ENCODE results near the gene MLEC.
A peak's percentile ranks its signal among the peaks of the same experiment; 100 is the strongest.
"Not testable (repeated sequence)": the region's sequence is repeated elsewhere in the genome, so short reads cannot be mapped to it uniquely, and the experiment has no call there.

MLEC gene

DNA sequence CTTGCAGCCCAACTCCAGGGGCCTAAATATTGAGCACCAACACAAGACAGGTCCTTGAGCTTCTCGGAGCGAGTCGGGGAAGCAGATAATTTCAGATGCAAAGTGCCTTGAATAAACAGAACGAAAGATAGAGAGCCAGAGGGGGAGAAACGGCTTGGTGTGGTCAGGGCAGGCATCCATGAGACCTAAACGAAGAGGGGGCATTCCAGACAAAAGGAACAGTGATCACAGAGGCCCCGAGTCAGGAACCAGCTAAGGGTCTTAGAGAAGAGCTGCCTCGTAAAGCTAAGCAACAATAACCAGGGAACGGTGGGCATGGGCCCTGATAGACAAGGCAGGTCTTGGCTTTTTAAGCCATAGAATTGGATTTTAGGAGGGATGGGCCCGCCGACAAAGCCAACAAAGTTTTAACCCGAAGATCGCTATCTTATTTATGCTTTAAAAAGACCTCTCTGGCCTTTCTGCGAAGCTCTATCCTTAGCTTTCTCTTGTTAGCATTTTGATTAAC is 38.3 kb downstream of the MLEC start:
- TF ChIP-seq, protein P1, sequence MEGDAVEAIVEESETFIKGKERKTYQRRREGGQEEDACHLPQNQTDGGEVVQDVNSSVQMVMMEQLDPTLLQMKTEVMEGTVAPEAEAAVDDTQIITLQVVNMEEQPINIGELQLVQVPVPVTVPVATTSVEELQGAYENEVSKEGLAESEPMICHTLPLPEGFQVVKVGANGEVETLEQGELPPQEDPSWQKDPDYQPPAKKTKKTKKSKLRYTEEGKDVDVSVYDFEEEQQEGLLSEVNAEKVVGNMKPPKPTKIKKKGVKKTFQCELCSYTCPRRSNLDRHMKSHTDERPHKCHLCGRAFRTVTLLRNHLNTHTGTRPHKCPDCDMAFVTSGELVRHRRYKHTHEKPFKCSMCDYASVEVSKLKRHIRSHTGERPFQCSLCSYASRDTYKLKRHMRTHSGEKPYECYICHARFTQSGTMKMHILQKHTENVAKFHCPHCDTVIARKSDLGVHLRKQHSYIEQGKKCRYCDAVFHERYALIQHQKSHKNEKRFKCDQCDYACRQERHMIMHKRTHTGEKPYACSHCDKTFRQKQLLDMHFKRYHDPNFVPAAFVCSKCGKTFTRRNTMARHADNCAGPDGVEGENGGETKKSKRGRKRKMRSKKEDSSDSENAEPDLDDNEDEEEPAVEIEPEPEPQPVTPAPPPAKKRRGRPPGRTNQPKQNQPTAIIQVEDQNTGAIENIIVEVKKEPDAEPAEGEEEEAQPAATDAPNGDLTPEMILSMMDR (IDR thresholded peaks at IDR 0.05; ENCODE audit: low read depth, low read length, missing control alignments): no peak
- peak overlapping the region; percentile 67 for H3K4me3 ChIP-seq (ENCODE audit: low read depth, low read length)
- DNase-seq (ENCODE audit: low read depth): no peak

DNA sequence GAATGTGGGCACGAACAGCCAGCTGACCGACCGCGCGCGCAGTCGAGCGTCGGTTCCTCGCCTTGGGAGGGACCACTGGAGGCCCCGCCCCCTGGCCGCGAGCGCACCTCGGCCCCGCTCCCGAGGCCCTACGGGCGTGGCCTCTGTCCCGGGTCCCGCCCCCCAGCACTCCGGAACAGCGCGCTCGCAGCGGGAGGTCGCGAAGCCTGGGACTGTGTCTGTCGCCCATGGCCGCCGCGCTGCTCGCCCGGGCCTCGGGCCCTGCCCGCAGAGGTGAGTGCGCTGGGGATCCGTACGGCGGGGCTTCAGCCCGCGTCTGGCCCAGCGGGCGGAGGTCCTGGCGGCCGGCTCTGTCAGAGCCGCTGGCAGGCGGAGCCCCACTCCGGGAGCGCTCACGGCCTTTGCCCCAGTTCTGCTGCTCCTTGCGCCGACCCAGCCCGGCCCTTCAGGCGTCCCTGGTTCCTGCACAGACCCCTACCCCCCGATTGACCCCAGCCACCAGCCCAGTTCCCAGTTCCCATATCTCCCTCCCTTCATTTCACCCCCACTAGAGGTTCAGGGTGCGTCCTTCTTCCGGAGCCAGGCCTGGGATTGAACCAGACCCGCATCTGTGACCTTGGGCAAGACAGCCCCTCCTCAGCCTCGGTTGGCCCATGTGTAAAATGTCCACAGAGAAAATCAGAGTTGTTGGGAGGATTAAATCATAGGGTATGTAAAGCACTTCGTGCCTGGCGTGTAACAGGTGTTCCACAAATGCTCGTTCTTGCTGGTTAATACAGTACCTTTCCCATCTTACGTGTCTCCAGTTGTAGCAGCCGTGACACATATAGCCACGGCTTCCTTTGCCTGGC is 38.9 kb downstream of the MLEC start, which contains the start of gene ACADS:
Gene ACADS (plus strand): TSS at position 168 of the 851 bp plus-strand sequence. CDS start 60 bp downstream, at position 228.
- TF ChIP-seq, protein P1 (IDR thresholded peaks at IDR 0.05; ENCODE audit: low read depth, low read length, missing control alignments): peak; percentile 8
- DNase-seq (ENCODE audit: low read depth): peak; percentile 38
- H3K4me3 ChIP-seq (ENCODE audit: low read depth, low read length): peak within 1 kb of the TSS; percentile 67

DNA sequence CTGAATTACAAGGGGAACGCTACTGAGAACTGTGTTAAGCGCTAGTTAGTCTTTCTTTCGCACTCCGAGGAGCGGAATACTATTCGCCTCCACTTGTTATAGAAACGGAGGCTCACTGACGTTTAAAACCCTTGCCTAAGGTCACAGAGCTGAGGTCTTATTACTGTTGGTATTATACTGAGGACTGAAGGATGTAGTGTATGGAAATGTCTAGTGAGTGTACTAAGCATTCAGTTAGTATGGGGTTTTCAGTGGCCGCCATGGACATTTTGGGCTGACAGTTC is 39.5 kb downstream of the MLEC start:
- peak overlapping the region; percentile 67; the same call in 1 of the 2 replicates for H3K4me3 ChIP-seq (ENCODE audit: low read depth, low read length)
- TF ChIP-seq, protein P1 (IDR thresholded peaks at IDR 0.05; ENCODE audit: low read depth, low read length, missing control alignments): no peak
- no peak for DNase-seq (ENCODE audit: low read depth)

DNA sequence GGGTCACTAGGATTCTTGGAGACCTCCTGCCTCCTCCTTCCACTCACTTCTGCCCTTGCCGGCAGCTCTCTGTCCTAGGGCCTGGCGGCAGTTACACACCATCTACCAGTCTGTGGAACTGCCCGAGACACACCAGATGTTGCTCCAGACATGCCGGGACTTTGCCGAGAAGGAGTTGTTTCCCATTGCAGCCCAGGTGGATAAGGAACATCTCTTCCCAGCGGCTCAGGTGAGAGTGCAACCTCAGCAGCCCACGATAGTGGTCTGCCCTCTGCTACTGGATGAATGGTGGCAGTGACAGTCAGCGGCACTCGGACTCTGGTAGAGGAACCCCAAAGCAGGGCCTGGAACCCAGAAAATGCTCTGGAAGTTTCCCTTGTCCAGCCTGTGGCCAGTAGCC is 40.0 kb downstream of the MLEC start:
- no peak overlapping the region for H3K4me3 ChIP-seq (ENCODE audit: low read depth, low read length)
- TF ChIP-seq, protein P1 (IDR thresholded peaks at IDR 0.05; ENCODE audit: low read depth, low read length, missing control alignments): no peak
- DNase-seq (ENCODE audit: low read depth): no peak

DNA sequence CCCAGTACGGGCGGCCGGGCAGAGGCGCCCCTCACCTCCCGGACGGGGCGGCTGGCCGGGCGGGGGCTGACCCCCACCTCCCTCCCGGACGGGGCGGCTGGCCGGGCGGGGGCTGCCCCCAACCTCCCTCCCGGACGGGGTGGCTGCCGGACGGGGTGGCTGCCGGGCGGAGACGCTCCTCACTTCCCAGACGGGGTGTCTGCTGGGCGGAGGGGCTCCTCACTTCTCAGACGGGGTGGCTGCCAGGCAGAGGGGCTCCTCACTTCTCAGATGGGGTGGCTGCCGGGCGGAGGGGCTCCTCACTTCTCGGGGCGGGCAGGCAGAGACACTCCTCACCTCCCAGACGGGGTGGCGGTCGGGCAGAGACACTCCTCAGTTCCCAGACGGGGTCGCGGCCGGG is 45.2 kb downstream of the MLEC start:
- not testable (repeated sequence) for H3K4me3 ChIP-seq (ENCODE audit: low read depth, low read length); DNase-seq (ENCODE audit: low read depth)

DNA sequence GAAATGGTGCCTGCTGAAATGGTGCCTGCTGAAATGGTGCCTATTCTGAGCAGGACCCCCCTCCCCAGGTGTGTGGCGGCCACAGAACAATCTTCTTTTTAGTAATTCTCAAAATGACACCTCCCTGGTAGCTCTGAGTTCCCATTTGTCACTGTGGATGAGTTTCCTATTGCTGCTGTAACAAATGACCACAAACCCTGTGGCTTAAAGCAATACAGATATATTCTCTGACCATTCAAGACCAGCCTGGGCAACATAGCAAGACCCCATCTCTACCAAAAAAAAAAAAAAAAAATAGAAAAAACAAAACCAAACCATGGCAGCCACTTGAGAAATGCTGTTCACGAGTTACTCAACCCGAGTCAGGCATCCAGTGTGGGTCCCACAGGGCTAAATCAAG is 46.6 kb downstream of the MLEC start:
- TF ChIP-seq, protein P1 (IDR thresholded peaks at IDR 0.05; ENCODE audit: low read depth, low read length, missing control alignments): no peak
- no peak overlapping the region for H3K4me3 ChIP-seq (ENCODE audit: low read depth, low read length)
- no peak for DNase-seq (ENCODE audit: low read depth)

DNA sequence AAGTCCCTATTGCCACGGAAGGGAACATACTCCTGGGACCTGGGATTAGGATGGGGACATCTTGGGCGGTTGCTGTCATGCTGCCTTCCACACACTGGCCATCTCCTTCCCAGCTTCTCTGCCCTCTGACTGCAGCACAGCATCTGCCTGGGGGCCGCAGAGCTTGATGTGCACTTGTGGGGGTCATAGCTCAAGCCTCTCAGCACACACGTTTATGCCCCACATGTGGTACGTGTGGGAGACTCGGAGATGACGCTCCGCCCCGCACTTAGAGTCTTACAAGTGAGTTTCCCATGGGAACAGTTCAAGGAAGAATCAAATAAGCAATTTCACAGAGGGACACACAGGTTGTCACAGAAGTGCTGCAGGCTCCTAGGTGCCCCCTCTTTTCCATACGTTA is 47.3 kb downstream of the MLEC start:
- TF ChIP-seq, protein P1 (IDR thresholded peaks at IDR 0.05; ENCODE audit: low read depth, low read length, missing control alignments): no peak
- H3K4me3 ChIP-seq (ENCODE audit: low read depth, low read length): no peak overlapping the region

More for the DNA sequence above, 47.3 kb downstream of the MLEC start:
- no peak for DNase-seq (ENCODE audit: low read depth)
